ENCODE measurements around the gene PTPN14. TPM values are rescaled to one million over a fixed set of nuclear protein-coding genes. Genes with fewer than 3 reads are reported as not detected.

Gene PTPN14
- total and polyA plus RNA-seq, 2 experiments from 2014 or later, result 18.7 to 70.2 TPM

DNA sequence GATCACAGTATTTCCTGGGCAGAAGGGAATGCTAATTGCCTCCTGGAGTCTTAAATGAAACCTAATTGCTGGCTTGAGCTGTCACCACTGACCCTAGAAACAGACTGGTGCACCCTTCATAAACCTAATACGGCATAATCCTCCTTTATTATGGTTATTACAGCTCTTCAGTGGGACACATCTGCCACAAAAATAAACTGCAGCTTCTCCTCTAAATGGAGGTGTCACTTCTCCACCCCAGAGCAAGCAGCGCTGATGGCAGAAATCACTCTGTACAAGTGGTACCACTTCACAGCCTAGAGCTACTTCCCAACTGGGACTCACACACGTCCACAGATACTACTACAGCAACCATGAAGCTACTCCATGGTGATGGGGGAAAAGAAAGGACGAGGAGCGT lies 11.1 kb downstream of the PTPN14 start (continued):
- TF ChIP-seq, protein P1, sequence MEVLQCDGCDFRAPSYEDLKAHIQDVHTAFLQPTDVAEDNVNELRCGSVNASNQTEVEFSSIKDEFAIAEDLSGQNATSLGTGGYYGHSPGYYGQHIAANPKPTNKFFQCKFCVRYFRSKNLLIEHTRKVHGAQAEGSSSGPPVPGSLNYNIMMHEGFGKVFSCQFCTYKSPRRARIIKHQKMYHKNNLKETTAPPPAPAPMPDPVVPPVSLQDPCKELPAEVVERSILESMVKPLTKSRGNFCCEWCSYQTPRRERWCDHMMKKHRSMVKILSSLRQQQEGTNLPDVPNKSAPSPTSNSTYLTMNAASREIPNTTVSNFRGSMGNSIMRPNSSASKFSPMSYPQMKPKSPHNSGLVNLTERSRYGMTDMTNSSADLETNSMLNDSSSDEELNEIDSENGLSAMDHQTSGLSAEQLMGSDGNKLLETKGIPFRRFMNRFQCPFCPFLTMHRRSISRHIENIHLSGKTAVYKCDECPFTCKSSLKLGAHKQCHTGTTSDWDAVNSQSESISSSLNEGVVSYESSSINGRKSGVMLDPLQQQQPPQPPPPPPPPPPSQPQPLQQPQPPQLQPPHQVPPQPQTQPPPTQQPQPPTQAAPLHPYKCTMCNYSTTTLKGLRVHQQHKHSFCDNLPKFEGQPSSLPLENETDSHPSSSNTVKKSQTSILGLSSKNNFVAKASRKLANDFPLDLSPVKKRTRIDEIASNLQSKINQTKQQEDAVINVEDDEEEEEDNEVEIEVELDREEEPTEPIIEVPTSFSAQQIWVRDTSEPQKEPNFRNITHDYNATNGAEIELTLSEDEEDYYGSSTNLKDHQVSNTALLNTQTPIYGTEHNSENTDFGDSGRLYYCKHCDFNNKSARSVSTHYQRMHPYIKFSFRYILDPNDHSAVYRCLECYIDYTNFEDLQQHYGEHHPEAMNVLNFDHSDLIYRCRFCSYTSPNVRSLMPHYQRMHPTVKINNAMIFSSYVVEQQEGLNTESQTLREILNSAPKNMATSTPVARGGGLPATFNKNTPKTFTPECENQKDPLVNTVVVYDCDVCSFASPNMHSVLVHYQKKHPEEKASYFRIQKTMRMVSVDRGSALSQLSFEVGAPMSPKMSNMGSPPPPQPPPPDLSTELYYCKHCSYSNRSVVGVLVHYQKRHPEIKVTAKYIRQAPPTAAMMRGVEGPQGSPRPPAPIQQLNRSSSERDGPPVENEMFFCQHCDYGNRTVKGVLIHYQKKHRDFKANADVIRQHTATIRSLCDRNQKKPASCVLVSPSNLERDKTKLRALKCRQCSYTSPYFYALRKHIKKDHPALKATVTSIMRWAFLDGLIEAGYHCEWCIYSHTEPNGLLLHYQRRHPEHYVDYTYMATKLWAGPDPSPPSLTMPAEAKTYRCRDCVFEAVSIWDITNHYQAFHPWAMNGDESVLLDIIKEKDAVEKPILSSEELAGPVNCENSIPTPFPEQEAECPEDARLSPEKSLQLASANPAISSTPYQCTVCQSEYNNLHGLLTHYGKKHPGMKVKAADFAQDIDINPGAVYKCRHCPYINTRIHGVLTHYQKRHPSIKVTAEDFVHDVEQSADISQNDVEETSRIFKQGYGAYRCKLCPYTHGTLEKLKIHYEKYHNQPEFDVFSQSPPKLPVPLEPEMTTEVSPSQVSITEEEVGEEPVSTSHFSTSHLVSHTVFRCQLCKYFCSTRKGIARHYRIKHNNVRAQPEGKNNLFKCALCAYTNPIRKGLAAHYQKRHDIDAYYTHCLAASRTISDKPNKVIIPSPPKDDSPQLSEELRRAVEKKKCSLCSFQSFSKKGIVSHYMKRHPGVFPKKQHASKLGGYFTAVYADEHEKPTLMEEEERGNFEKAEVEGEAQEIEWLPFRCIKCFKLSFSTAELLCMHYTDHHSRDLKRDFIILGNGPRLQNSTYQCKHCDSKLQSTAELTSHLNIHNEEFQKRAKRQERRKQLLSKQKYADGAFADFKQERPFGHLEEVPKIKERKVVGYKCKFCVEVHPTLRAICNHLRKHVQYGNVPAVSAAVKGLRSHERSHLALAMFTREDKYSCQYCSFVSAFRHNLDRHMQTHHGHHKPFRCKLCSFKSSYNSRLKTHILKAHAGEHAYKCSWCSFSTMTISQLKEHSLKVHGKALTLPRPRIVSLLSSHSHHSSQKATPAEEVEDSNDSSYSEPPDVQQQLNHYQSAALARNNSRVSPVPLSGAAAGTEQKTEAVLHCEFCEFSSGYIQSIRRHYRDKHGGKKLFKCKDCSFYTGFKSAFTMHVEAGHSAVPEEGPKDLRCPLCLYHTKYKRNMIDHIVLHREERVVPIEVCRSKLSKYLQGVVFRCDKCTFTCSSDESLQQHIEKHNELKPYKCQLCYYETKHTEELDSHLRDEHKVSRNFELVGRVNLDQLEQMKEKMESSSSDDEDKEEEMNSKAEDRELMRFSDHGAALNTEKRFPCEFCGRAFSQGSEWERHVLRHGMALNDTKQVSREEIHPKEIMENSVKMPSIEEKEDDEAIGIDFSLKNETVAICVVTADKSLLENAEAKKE (CRISPR knock-in tag; IDR thresholded peaks at IDR 0.05), result no peak
- TF ChIP-seq EZH2phosphoT487 (IDR thresholded peaks at IDR 0.05; ENCODE audit: unreplicated experiment) (no peak), ZNF331 (CRISPR knock-in tag; IDR thresholded peaks at IDR 0.05; ENCODE audit: low read depth) (no peak)

DNA sequence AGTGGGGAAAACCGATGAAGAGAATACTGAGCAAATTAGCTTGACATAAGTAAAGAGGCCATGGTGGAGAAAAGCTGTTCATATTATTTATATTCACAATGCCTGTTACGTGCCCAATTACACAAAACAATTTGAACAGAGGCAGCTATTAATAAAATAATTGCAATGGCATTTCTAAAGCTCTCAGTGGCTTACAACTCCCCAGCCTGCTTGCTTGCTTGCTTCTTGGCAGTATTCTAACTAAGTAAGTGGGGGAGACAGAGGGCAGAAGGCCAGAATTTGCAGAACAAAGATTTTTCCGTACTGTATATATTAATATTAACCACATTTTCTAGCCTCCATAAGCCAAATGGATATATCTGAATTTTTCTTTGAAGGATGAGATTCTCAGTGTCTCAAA lies 12.9 kb downstream of the PTPN14 start:
- H3K27me3 Mint-ChIP-seq (ENCODE audit: insufficient read depth, low read depth, poor library complexity), result peaks cover 2% of the 10 kb centered on the region
- Histone ChIP-seq H3K36me3 (ENCODE audit: insufficient read depth) (no peaks in the 10 kb centered on the region; the same call in 1 of the 2 replicates), H4K20me1 (replicated peaks; ENCODE audit: insufficient read depth) (peaks cover 48% of the 10 kb centered on the region), H3K27me3 (ENCODE audit: insufficient read depth) (no peaks in the 10 kb centered on the region), H3K79me2 (replicated peaks; ENCODE audit: insufficient read depth) (peaks cover 98% of the 10 kb centered on the region), H2AFZ (no peak overlapping the region), H3F3A (replicated peaks; ENCODE audit: low read depth) (no peaks in the 10 kb centered on the region), H3K9me2 (ENCODE audit: insufficient read depth) (no peaks in the 10 kb centered on the region; the same call in 1 of the 2 replicates), H3K27ac (ENCODE audit: low read depth) (no peak overlapping the region), H3K4me1 (ENCODE audit: insufficient read depth) (peaks cover 30% of the 10 kb centered on the region), H3K4me2 (no peak overlapping the region), H3K4me3 (no peak overlapping the region)
- 0 out of 3 replicates have a peak, but pooled peaks have one; percentile 34 for ATAC-seq
- no peak for DNase-seq (ENCODE audit: low spot score)
- no peak overlapping the region for H3K4me3 Mint-ChIP-seq
- H3K36me3 Mint-ChIP-seq (ENCODE audit: low read depth), result peaks cover 6% of the 10 kb centered on the region; the same call in 1 of the 3 replicates
- H3K27ac Mint-ChIP-seq, result no peak overlapping the region
- peaks cover 23% of the 10 kb centered on the region for H3K4me1 Mint-ChIP-seq
- no peaks in the 10 kb centered on the region for H3K9me3 Mint-ChIP-seq
- TF ChIP-seq, protein P2, sequence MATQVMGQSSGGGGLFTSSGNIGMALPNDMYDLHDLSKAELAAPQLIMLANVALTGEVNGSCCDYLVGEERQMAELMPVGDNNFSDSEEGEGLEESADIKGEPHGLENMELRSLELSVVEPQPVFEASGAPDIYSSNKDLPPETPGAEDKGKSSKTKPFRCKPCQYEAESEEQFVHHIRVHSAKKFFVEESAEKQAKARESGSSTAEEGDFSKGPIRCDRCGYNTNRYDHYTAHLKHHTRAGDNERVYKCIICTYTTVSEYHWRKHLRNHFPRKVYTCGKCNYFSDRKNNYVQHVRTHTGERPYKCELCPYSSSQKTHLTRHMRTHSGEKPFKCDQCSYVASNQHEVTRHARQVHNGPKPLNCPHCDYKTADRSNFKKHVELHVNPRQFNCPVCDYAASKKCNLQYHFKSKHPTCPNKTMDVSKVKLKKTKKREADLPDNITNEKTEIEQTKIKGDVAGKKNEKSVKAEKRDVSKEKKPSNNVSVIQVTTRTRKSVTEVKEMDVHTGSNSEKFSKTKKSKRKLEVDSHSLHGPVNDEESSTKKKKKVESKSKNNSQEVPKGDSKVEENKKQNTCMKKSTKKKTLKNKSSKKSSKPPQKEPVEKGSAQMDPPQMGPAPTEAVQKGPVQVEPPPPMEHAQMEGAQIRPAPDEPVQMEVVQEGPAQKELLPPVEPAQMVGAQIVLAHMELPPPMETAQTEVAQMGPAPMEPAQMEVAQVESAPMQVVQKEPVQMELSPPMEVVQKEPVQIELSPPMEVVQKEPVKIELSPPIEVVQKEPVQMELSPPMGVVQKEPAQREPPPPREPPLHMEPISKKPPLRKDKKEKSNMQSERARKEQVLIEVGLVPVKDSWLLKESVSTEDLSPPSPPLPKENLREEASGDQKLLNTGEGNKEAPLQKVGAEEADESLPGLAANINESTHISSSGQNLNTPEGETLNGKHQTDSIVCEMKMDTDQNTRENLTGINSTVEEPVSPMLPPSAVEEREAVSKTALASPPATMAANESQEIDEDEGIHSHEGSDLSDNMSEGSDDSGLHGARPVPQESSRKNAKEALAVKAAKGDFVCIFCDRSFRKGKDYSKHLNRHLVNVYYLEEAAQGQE (IDR thresholded peaks at IDR 0.05; ENCODE audit: unreplicated experiment), result no peak
- TF ChIP-seq EZH2phosphoT487 (IDR thresholded peaks at IDR 0.05; ENCODE audit: unreplicated experiment), result no peak
- TF ChIP-seq NANOG (IDR thresholded peaks at IDR 0.05; ENCODE audit: borderline replicate concordance), result no peak
- no peak for TF ChIP-seq POLR2AphosphoS5 (IDR thresholded peaks at IDR 0.05; ENCODE audit: low read depth)
- TF ChIP-seq, protein P1 (CRISPR knock-in tag; IDR thresholded peaks at IDR 0.05), result no peak

Measured in GM23338 (cell line).